Measurements from ENCODE around the gene UFSP2.

DNA sequence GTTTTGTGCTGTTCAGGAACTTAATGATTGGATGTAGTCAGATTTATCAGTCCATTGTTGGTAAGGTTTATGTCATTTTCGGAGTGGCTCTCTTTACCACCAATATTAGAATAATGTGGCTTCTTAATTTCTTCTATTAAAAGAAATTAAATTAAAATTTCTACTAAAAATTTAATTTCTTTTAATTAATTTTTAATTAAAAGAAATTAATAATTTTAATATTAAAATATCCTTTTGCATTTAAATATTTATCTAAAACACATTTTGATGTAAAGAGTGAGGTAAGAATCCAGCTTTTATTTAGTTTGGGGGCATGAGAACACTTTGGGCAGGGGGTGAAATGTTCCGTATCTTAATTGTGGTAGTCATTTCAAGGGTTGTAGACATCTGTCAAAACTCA is 15.7 kb upstream of the UFSP2 start:
- TF ChIP-seq, protein P1, sequence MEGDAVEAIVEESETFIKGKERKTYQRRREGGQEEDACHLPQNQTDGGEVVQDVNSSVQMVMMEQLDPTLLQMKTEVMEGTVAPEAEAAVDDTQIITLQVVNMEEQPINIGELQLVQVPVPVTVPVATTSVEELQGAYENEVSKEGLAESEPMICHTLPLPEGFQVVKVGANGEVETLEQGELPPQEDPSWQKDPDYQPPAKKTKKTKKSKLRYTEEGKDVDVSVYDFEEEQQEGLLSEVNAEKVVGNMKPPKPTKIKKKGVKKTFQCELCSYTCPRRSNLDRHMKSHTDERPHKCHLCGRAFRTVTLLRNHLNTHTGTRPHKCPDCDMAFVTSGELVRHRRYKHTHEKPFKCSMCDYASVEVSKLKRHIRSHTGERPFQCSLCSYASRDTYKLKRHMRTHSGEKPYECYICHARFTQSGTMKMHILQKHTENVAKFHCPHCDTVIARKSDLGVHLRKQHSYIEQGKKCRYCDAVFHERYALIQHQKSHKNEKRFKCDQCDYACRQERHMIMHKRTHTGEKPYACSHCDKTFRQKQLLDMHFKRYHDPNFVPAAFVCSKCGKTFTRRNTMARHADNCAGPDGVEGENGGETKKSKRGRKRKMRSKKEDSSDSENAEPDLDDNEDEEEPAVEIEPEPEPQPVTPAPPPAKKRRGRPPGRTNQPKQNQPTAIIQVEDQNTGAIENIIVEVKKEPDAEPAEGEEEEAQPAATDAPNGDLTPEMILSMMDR (IDR thresholded peaks at IDR 0.05; ENCODE audit: insufficient read depth, low read depth, low read length): no peak
- no peak for TF ChIP-seq EZH2 (IDR thresholded peaks at IDR 0.05; ENCODE audit: insufficient read depth, low read length)
